Ammon's horn (tissue), 1 donor: Measurements from ENCODE around the gene UBXN7.
"Not testable (repeated sequence)": the region's sequence is repeated elsewhere in the genome, so short reads cannot be mapped to it uniquely, and the experiment has no call there.

Experiments used
- DNase-seq: peaks from one replicate; pipeline ENCODE4 v3.0.0-alpha.2; 2016; ENCODE audit warnings: low spot score

Gene UBXN7

GRCh38 chr3:196316799-196317686 lies 115.2 kb downstream of the UBXN7 start:
- DNase-seq: not testable (repeated sequence)

- DNase-seq: no peak
Observed at GRCh38 chr3:196315821-196316220, 116.4 kb downstream of the UBXN7 start.

- DNase-seq: no peak
Observed at GRCh38 chr3:196314597-196314996, 117.6 kb downstream of the UBXN7 start.

GRCh38 chr3:196314086-196314485 lies 118.1 kb downstream of the UBXN7 start:
- DNase-seq: not testable (repeated sequence)

- DNase-seq: not testable (repeated sequence)
Observed at GRCh38 chr3:196302960-196303359, 129.3 kb downstream of the UBXN7 start.

GRCh38 chr3:196302551-196302950 lies 129.7 kb downstream of the UBXN7 start:
- not testable (repeated sequence) for DNase-seq

- no peak for DNase-seq
Observed at GRCh38 chr3:196298521-196298920, 133.7 kb downstream of the UBXN7 start.
